GM21786 (cell line): ENCODE measurements around the gene PTTG1.

ENCODE experiments used
- ATAC-seq: cut with Tn5 transposase; IDR thresholded peaks from one replicate; pipeline ENCODE4 v1.9.1; 2021; ENCODE audit not compliant: unreplicated experiment

Gene PTTG1

DNA sequence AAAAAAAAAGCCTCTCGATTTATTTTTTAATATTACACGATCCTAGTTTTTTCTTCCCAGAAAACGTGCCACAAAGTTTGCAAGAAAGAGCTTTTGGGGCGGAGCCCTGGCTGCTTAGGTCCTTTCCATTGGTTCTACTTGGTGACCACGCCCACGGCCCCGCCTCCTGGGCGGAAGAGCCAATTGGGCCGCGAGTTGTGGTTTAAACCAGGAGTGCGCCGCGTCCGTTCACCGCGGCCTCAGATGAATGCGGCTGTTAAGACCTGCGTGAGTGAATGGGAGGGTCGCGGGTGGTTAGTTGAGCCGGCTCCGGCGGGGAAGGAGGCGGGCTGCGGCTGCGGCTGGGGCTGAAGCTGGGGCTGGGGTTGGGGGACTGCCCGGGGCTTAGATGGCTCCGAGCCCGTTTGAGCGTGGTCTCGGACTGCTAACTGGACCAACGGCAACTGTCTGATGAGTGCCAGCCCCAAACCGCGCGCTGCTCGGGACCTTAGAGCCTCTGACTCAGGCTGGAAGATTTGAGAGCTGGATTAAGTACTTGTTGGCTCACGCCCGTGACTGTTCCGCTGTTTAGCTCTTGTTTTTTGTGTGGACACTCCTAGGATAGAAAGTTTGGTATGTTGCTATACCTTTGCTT, at the start of gene PTTG1:
Gene PTTG1 (plus strand): TSS at position 231 of the 634 bp plus-strand sequence. CDS start 458 bp downstream, outside the sequence.
- ATAC-seq = peak; percentile 65

DNA sequence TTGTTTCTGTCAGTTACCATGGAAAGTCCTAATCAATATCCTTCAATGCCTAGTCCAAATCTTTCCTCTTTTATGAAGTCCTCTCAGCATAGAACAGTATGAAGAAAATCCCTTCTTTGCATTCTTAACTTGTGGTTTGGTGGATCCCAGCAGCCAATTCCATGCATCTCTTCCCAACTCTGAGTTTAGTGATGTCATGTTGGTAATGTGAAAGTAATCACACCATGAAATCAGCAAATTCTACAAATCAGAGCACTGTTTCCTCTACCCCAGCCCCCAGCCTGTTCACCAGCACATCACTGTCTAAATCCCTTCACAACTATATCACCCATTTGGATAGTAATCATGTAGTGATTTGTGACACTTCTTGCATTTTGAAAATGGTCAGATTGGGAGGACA, 46.5 kb upstream of the PTTG1 start:
- ATAC-seq = no peak

DNA sequence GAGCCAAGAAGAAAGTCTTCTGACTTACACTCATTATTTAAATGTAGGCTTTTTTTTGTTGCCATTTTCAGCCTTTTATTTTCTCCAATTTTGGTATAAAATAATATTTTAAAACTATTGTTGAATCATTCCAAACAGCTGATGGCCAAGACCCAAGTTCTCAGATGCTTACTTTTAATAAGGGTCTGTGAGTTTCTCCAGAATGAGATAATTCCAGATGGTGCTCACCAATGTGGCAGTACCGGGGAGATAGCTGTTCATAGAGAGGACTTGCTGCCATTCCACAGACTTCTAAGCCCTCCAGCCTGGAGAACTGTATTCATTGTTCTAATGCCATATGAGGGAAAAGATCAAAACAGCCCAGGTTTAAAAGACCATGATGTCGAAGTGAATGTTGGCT, 46.0 kb upstream of the PTTG1 start:
- no peak for ATAC-seq

DNA sequence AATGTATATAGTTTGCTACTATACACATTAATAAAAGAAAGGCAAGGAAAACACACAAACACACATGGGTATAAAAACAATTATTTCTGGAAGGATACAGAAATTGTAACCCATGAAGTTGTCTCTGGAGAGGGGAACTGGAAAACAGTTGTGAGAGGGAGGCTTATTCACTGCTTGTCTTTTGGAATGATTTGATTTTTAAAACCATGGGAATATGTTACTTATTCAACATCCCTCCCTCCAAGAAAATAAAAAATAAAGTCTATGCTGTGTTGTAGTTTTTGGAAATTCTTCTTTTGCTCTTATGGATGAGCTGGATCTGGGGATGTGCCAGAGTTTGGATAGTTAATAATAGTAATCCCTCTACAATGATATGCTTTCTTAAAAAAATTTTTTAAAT, 45.2 kb upstream of the PTTG1 start:
- ATAC-seq = no peak

DNA sequence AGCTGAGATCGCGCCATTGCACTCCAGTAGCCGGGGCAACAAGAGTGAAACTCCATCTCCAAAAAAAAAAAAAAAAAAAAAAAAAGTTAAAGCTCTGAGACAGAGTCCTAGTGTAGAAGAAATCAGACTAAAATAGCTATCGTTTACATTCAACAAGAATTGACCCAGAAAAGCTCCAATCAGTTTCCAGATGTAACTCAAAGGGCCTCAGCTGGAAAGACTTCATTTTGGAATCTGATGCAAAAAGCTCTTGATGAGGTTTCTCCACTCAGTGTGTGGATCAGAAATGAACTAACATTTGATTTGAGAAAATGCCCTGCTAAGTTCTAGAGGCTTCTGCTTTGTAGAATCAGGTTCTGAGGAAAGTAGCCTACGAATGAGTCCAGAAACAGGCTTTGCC, 44.0 kb upstream of the PTTG1 start:
- no peak for ATAC-seq

DNA sequence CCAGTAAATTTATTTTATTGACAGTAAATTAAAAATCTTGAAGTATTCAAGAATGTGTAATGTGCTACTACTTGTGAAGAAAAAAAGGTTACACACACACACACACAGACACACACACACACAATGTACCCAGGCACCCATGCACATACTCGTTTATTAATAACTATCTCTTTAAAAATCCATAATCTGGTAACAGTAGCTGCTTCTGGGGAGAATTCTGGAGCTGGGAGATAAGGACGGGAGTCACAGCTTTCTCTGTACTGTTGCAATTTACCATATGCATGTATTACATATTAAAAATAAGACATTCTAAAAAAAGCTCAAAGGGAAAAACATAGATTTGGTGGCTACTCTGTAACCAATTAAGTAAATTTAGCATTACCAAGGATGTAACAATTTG, 43.3 kb upstream of the PTTG1 start:
- ATAC-seq = no peak

DNA sequence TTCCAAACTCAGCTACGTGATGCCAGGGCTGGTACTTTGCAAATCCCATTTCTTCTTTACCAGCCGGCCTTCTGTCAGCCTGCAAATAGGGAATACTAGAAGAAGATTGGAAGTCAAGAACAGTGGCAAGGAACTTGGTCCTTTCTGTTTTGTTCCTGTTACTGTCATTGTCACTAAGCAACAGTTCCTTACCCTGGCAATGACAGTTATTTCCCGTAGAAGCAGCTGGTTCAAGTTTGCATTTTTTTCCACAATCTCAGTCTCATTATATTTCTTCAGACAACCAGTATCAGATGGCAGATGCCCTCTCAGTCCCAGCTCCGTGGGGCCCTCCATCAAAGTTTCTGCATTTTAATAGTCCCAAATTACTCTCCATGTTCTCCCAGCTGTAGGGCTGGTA, 42.1 kb upstream of the PTTG1 start:
- no peak for ATAC-seq

DNA sequence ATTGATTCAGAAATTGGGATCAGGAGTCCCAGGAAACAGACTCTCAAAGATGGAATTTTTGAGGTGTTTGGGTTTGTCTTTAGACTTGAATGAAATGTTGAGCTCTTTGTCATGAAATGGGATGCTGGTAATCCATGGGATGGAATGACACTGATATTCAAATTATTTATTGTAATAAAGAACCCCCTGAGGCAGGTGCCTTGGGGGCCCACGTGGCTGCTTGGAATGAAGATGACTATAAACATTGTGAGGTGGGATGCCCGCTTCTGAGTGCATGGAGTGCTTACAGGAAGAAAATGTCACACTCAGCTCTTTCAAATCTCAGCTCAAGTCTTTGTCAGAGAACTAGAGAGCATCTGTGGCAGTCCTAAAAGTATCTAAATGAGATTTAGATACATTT, 41.6 kb upstream of the PTTG1 start:
- no peak for ATAC-seq

DNA sequence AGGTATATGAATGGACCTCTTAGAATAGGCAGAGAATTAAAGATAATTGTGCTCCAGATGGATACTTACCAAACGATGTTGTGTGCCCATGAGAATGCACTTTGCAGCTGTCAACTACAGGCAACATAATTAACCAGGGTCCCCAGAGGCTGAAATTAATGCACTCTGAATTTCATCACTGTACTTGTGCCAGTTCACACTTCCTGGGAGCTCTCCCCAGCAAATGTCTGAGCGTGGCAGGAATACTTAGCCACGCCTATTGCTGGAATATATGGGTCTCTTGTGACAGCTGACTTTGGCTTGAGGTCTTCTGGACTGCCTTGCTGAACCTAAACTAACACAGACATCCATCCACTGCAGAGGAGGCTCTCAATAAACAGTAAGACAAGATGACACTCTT, 39.3 kb upstream of the PTTG1 start:
- no peak for ATAC-seq

DNA sequence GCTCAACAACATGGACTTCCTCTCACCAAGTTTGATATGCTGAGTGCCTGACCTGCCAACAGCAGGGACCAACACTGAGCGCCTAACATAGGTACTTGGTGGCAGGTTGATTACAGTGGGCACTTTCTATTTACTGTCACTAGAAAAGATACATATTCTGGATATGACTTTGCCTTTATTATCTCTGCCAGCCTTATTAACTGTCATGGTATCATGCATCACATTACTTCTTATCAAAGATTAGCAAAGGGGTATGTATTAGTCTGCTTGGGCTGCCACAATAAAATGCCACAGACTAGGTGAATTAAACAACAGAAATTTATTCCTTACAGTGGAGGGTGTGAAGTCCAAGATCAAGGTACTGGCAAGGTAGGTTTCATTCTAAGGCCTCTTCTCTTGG, 37.0 kb upstream of the PTTG1 start:
- no peak for ATAC-seq

DNA sequence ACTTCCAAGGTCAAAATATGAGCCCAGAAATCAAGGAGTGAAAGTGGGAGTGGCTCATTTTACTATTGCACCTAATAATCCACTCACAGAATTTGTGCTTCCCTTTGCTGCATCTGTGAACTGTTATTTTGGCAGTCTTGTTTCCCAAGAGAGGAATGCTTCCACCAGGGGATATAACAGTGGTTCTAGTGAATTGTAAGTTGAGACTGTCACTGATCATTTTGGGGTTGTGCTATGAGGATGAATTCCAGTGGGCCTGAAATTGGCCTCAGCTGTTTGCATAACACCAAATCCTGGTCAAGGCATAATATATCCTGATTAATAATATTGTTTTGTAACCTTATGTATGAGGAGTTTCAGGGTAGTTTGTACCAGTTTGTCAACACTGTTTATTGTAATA, 36.2 kb upstream of the PTTG1 start:
- no peak for ATAC-seq

DNA sequence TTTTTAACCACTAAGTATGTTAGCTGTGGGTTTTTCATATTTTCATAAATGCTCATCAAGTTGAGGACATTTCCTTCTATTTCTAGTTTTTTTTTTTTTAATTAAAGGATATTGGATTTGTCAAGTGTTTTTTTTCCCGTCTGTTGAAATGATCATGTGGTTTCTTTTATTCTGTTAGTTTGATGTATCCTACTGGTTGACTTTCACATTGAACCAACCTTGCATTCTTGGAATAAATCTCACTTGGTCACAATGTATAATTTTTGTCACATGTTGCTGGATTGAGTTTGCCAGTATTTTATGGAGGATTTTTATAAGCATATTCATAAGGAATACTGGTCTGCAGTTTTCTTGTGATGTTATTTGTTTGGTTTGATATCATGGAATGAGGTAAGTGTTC, 34.2 kb upstream of the PTTG1 start:
- no peak for ATAC-seq

DNA sequence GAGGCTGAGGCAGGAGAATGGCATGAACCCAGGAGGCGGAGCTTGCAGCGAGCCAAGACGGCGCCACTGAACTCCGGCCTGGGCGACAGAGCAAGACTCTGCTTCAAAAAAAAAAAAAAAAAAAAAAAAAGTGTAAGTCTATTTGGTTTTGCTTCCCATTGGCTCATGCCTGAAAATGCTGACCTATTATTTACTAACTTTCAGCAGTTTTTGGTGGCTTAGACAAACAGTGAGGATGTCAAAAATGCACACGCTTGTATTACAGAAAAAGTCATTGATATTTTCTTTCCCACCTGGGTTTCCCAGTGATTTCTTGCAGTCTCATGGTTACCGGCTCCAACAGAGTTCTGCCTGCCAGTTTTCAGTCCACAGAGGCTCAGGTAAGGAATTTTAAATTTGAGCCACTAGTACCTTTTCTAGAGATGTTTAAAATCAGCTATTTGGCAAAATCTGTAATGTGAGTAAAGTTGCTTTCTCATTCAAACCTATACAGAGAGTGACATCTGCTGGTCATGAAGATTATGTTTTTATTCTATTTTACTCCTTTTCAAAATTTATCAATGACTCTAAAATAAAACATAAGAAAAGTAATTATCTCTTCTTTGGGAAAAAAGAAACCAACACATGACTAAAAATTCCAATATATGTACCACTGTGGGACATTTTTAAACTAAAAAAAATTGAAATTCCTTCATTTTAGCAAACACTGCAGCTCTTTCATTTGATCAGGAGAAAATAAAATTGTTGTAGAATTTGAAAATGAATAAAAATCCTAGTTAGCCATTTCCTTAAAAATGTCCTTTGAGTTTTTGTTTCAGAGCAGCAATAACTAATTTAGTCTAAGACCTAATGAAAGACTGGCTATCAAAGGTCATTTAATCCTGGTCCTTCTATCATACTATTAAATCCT, 30.6 kb upstream of the PTTG1 start:
- no peak for ATAC-seq

DNA sequence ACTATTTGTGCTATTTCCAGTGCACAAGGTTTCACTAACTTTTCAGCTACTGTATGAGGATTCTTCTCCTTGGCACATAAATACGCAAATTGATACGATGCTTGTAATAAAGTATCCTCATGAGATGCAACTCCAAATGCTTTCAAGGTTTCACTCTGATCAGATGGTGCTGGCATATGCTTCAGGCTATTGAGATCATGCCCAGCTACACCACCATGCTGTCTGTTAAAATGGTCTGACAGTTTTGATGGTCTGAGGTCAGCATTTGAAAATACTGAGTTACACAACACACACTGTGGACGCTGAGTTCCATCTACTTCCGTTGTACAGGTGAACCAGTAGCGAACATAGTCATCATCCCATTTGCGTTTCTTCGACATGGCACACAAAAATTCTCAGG, 26.5 kb upstream of the PTTG1 start:
- no peak for ATAC-seq

DNA sequence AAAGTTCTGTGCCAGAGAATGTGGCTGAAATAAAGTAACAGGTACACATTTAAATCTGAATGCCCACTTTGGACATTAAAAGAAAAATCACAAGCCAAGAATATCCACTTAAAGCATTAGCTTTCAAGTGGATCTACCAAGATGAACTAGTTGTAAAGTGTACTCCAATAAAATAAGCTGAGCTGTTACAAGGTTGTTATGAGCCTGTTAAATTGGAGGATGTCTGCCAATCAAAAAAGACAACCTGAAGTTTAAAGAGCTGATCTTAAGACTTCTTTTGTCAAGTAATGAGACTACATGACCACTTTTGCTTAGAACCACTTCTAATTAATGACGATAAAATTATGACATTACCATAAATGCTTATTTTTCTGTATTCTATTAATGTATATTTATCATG, 24.2 kb upstream of the PTTG1 start:
- ATAC-seq = no peak

DNA sequence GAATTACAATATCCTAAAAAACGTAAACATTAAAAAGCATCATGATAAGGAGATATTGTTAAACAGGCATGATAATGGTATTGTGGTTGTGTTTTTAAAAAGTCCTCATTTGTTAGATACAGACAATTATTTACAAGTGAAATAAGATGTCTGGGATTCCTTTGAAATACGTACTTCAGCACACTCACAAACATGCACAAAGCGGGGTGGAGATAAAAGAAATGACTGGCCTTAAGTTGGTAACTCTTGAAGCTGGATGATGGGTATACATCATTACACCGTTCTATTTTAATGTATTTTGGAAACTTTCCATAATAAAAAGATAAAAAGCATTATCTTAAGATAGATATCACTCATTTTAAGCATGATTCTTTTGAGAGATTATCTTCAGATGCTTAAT, 22.8 kb upstream of the PTTG1 start:
- ATAC-seq = no peak

DNA sequence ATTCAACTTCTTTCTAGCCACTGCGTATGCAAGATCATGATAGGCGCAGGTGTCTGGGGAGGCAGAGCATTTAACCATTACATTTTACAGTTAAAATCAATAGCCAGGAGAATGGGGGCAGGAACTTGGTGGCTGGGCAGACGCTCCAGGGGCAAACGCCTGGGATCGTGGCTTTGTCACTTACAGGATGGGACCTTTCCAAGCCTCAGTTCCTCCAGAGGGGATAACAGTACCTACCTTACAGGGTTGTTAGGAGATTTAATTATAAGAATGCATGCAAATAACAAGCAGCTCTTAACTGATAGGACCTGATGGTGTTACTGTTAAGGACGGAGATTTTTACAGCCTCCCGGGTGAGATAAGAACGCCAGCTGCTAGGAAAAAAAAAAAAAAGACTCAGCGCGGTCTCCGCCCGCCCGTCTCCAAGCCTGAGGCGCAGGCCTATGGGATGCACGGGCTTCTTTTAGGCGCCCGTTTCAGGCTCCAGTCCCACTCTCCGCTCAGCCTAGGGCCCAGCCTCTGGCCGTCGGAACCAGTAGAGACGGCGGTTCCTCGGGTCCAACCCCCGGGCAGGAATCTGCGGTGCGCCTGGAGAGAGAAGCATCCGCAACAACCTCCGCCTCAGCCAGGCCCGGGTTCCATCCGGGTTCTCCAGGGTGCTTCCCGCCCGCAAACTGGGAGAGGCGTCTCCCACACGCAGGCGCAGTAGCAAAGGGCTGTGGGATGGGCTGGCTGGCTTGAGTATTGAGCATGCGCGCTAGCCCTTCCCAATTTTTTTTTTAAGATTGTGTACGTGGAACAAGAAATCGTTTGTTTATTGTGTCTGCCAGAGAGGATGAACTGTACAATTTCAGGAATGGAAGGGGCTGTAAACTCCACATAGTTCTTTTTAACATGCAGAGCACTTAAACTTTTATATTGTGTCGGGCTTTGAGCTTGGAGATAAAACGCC, 22.0 kb upstream of the PTTG1 start, which contains the start of gene FAM200C:
Gene FAM200C (minus strand): TSS at position 653 of the 952 bp plus-strand sequence. CDS start 4,564 bp downstream, outside the sequence.
- ATAC-seq = peak; percentile 90

DNA sequence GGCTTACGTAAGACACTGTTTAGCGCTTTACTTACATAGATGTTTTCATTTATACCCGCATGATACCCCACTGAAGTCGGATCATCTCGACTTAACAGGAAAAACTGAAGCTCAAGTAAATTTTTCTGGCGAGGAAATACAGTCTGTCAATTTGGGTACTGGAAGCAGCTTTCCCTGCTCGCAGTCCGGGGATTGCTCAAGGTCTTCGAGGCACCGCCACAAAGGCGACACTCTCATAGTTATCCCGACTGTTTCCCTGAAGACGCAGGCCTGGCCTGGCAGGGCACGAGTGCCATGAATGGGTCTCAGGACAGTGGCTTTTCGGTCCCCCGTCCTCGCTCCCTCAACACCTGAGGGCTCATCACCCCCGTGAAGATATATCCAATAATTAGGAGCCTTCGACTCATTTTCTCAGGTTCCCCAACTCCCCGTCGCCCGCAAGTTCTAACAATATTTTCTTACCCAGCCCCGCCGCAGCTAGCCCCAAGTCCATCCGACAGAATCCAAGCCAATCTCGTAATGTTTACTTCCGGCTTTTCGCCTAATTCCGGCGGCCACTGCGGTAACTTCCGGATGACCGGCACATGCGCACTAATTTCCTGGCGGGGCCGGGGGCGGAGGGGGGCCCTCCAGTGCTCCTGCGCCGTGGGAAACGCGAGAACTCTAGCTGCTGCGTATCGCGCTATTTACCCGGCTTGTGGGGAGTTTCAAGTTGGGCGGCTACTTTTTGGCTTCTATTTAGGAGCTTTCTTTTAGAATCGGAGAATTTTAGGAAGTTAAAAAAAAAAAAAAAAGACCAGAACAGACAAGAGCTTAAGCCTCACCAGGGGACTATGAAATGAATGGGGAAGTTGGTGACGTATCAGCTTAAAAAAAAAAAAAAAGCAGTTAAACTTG, 2.8 kb upstream of the PTTG1 start, which contains the start of gene SLU7:
Gene SLU7 (minus strand): TSS at position 521 of the 897 bp plus-strand sequence. CDS start 3,787 bp downstream, outside the sequence.
- peak; percentile 61 for ATAC-seq

DNA sequence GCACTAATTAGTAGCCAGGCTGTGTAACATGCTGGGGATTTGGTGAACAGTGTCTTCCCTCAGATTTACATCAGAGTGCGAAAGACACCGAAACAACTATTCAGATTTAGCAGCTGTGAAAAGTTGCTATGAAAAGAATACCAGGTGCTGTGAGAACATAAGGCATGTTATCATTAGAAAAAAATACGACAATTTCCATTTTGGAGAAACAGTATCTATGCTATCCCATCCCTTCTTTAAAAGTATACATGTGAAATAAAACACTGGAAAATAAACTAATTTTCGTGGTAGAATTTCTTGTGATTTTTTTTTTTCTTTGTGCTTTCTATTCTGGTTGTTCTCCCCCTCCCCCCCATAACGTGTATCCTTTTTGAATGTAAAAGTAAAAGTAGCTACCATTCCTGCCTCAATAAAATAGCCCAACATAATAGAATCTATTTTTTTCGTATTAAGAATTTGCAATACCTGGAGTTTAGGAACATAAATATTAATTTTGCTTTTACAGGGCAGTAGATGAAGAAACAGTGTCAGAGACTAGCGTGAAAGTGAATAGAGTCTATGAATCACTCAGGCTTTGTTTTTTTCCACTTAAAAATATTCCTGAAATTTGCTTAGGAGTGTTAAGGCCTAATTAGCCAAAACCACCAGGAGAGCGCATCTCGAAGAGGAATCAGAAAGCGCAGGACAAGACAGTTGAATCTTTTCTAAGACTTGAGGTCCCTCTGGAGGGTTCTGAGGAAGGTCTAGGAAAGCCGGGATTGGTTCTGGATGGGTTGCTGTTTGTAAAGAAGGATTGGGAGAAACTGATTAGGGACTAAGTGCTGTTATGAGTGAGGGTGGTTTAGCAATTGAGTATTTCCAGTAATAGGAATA, 2.0 kb upstream of the PTTG1 start:
- peak; percentile 36 for ATAC-seq
